Adrenal gland (tissue), 12 donors: ENCODE results near the gene MYH10. TPM values are rescaled to one million over a fixed set of nuclear protein-coding genes. Genes with fewer than 3 reads are reported as not detected.
A peak's percentile ranks its signal among the peaks of the same experiment; 100 is the strongest.

Source experiments
- DNase-seq, 7 donors: peaks; one replicate each; pipeline ENCODE4 v3.0.0-alpha.2; 2019 to 2020
- H3K27ac ChIP-seq, 5 donors: fragments of 200-600 bp; sonication (generic) in 4 of 5; 1 replicate in 3 of 5; 2 replicates in 2 of 5; pipeline versions ENCODE4 v1.5.1 to v1.8.0; 2016 to 2020; ENCODE audit warnings: mild to moderate bottlenecking in 1 of 5
- H3K27me3 ChIP-seq: fragments of 200-600 bp; 2 replicates; pipeline ENCODE4 v1.8.0; 2021
- H3K36me3 ChIP-seq, 2 donors: fragments of 200-600 bp; replicated peaks in 1 of 2; 1 replicate in 1 of 2; 2 replicates in 1 of 2; pipeline versions ENCODE4 v1.5.1 to v1.8.0; 2018 to 2022
- H3K4me1 ChIP-seq, 2 donors: fragments of 200-600 bp; replicated peaks in 1 of 2; 1 replicate in 1 of 2; 2 replicates in 1 of 2; pipeline versions ENCODE4 v1.5.1 to v1.8.0; 2018 to 2021
- H3K4me3 ChIP-seq, 4 donors: fragments of 200-600 bp; sonication (generic) in 3 of 4; one replicate each; pipeline ENCODE4 v1.5.1; 2016 to 2018
- H3K9me3 ChIP-seq, 3 donors: fragments of 200-600 bp; sonication (generic) in 1 of 3; replicated peaks in 1 of 3; 1 replicate in 2 of 3; 2 replicates in 1 of 3; pipeline versions ENCODE4 v1.5.1 to v1.8.0; 2016 to 2021
- POLR2A ChIP-seq, 2 donors: fragments of 450-650 bp; IDR thresholded peaks; one replicate each; pipeline ENCODE4 v1.6.1; 2017; ENCODE audit warnings: antibody characterized with exemption in 2 of 2, mild to moderate bottlenecking in 2 of 2, moderate library complexity in 1 of 2
- WGBS, 4 donors: extraction: QIAGEN DNeasy Blood & Tissue Kit in 2 of 4; methylation state at CpG; one replicate each; pipeline versions ENCODE4 v1.1.5 to v1.1.7; 2013 to 2017; 5-methylcytosine and 5-hydroxymethylcytosine counted together
- intact Hi-C, 2 donors: fragments of 100-400 bp; cut with DNase I; formaldehyde crosslinking; loops; one replicate each; pipeline versions ENCODE4 v1.14.1 to v1.15.0; 2022 to 2023
- polyA plus RNA-seq, 3 donors: library from polyadenylated mRNA; stranded (reverse); fragments of 200-250 nt in 2 of 3; fragments of 350-450 nt in 1 of 3; fragmentation: Illumina TruSeq in 1 of 3; extraction: RNeasy Lipid Tissue Mini Kit (QIAGEN cat#74804) in 1 of 3; gene quantifications; one replicate each; pipeline ENCODE4 v1.2.3, GENCODE V29; 2013 to 2014
- total RNA-seq, 9 donors: library from RNA; depleted of rRNA in 4 of 9; stranded (reverse); fragments of >200 nt in 4 of 9; fragments of 120-200 nt in 1 of 9; fragmentation: NEBNext Ultra II Directional in 1 of 9; extraction: Animal tissue kit (Norgen Biotek cat#: 25700) in 1 of 9; gene quantifications; one replicate each; pipeline versions ENCODE4 v1.1.0 to v1.2.4, GENCODE V29; 2013 to 2023
- TF ChIP-seq, protein P1 (sequence below), 6 experiments: fragments of 450-650 bp in 4 of 6; fragments of 200-600 bp in 2 of 6; sonication (generic) in 1 of 6; IDR thresholded peaks; 1 replicate in 5 of 6; 2 replicates in 1 of 6; pipeline versions ENCODE4 v1.5.1 to v1.8.0; 2016 to 2021; ENCODE audit warnings: antibody characterized with exemption in 6 of 6, mild to moderate bottlenecking in 2 of 6, moderate library complexity in 1 of 6
- donor health status: healthy with polysubstance abuse.
- donor health status: Bipolar disorder and iron deficiency.
- donor health status: DM: yes; HTN: yes; CAD: no.
- donor health status: DM: no; HTN: no; CAD: no.
- donor health status: DM: no; HTN: no; CAD: no.
- donor health status: DM: yes; HTN: yes; CAD: no.

MYH10 gene
- total and polyA plus RNA-seq, 12 donors, result 9.8 to 101 (median 41.0) TPM

DNA sequence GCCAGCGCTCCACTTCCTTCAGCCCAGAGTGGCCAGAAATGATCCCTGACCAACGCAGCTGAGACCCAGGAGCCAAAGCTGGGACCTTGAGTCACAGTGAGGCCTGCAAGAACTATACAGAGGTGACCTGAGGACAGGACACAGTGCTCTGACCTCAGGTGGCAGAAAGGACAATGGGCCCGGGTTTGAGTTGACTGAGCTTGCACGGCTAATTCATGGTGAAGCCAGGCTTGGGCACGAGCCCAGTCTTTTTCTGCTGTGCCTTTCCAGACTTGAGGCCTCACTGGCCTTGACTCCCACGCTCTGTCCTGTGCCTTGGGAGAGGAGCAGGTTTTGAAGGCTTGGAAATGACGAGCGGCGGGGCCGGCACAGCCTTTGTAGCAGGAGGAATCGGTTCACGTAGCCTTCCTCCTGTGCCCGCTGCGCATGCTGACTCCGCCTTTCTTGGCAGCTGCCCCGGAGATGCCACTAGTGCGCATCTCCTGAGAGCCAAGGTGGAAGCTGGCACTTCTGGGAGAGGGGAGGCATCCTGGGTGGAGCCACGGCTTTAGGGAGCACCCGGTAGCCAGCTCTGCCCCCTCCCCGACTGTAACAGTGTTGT, 160.0 kb downstream of the MYH10 start:
- Histone ChIP-seq H3K9me3 (no peaks in the 10 kb centered on the region), H3K36me3 (peaks cover 0 to 48% of the 10 kb centered on the region in 2 donors), H3K4me1 (peaks cover 6 to 19% of the 10 kb centered on the region in 2 donors), H3K27me3 (no peaks in the 10 kb centered on the region), H3K27ac (peak overlapping the region; percentile 56 to 86 (median 74)), H3K4me3 (no peak overlapping the region)
- DNase-seq, result peak; percentile 91 to 97 (median 96)
- TF ChIP-seq, protein P1, sequence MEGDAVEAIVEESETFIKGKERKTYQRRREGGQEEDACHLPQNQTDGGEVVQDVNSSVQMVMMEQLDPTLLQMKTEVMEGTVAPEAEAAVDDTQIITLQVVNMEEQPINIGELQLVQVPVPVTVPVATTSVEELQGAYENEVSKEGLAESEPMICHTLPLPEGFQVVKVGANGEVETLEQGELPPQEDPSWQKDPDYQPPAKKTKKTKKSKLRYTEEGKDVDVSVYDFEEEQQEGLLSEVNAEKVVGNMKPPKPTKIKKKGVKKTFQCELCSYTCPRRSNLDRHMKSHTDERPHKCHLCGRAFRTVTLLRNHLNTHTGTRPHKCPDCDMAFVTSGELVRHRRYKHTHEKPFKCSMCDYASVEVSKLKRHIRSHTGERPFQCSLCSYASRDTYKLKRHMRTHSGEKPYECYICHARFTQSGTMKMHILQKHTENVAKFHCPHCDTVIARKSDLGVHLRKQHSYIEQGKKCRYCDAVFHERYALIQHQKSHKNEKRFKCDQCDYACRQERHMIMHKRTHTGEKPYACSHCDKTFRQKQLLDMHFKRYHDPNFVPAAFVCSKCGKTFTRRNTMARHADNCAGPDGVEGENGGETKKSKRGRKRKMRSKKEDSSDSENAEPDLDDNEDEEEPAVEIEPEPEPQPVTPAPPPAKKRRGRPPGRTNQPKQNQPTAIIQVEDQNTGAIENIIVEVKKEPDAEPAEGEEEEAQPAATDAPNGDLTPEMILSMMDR (IDR thresholded peaks at IDR 0.05), result no peak
- peak in 1 of 2 donors; percentile 57 for TF ChIP-seq POLR2A (IDR thresholded peaks at IDR 0.05)
- intact Hi-C loops, result loop anchor here in 1 of 2 donors (10.0 kb wide), 1 partner anchor 274 kb away; the partner anchor contains the start of gene CCDC42
- 38 to 89% (median 46%) methylated on average over 3 to 20 of the region's 20 CpGs for WGBS, 4 donors

DNA sequence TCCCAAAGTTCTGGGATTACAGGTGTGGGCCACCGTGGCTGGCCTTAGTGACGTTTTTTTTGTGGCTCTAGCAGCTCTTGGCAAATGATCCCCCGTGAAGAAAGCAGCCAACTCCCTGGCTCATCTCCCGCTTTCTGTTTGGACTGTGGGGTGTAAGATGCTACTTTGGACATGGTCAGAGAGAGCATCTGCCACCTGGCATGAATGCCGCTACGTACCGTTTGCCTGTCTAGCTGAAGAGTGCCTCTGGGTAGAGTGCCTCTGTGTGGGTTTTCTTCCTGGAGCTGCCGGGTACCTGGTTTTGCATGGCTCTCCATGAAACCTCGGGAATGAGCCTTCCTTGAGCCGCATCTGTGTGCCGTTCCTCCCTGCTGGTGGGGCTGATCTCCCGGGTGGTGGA, 160.6 kb downstream of the MYH10 start:
- intact Hi-C loops, result loop anchor here in 1 of 2 donors (10.0 kb wide), 1 partner anchor 275 kb away; the partner anchor contains the start of gene CCDC42
- Histone ChIP-seq H3K27ac (peak overlapping the region; percentile 56 to 86 (median 74)), H3K9me3 (no peaks in the 10 kb centered on the region), H3K27me3 (no peaks in the 10 kb centered on the region), H3K4me3 (no peak overlapping the region), H3K36me3 (peaks cover 0 to 42% of the 10 kb centered on the region in 2 donors), H3K4me1 (peaks cover 9 to 25% of the 10 kb centered on the region in 2 donors)
- peak in 2 of 7 donors; percentile 38 to 56 for DNase-seq
- 57 to 80% (median 61%) methylated on average over 11 to 12 of the region's 12 CpGs for WGBS, 4 donors
- no peak for TF ChIP-seq POLR2A (IDR thresholded peaks at IDR 0.05)
- TF ChIP-seq, protein P1 (IDR thresholded peaks at IDR 0.05), result no peak

DNA sequence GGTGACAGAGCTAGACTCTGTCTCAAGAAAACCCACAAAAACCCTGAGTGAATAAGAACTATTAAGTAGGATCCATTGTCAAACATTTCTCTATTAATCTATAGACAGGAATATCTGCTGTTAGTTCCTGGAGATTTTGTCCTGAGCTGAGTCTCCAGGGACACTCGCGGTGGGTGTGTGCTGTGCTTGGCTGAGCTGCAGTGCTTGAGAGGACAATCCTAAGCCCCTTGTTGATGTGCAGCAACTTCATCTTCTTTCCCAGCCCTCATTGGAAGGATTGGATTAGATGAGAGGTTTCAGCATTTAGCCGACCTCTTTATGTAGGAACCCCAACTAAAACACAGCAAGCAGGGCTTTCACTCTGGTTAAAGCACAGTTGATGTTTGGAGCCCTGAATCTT, 161.5 kb downstream of the MYH10 start:
- intact Hi-C loops, result no loop called here
- Histone ChIP-seq H3K36me3 (peaks cover 0 to 33% of the 10 kb centered on the region in 2 donors), H3K27me3 (no peaks in the 10 kb centered on the region), H3K27ac (no peak overlapping the region), H3K4me1 (peaks cover 12 to 30% of the 10 kb centered on the region in 2 donors), H3K4me3 (no peak overlapping the region), H3K9me3 (no peaks in the 10 kb centered on the region)
- no peak for TF ChIP-seq POLR2A (IDR thresholded peaks at IDR 0.05)
- TF ChIP-seq, protein P1 (IDR thresholded peaks at IDR 0.05), result no peak
- peak in 1 of 7 donors; percentile 46 for DNase-seq
- WGBS, 4 donors, result 79 to 90% (median 87%) methylated on average over 3 of the region's 3 CpGs

DNA sequence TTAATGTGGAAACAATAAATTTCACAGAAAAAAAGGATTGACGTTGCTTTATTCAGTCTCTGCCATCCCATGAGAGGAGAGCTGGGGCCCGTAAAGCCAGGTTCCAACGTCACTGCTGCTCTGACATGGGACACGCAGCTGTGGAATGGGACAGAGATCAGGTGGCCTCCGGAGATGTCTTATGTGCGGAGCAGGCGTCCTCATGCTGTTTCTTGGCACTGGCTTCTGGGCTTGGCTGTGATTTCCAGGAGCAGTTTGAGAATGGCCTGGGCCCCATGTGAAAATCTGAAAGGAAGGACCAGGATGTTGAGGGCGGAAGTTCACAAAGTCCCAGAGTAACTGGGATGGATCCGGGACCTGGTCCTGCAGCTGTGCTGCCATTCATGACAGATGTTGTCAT, 162.4 kb downstream of the MYH10 start:
- TF ChIP-seq, protein P1 (IDR thresholded peaks at IDR 0.05), result no peak
- no peak for TF ChIP-seq POLR2A (IDR thresholded peaks at IDR 0.05)
- H3K27ac ChIP-seq, result no peak overlapping the region
- intact Hi-C loops, result no loop called here
- H3K36me3 ChIP-seq, result peaks cover 0 to 36% of the 10 kb centered on the region in 2 donors
- no peak overlapping the region for H3K4me3 ChIP-seq
- peak in 1 of 7 donors; percentile 49 for DNase-seq
- no peaks in the 10 kb centered on the region for H3K9me3 ChIP-seq
- 88 to 93% (median 90%) methylated on average over 9 of the region's 9 CpGs for WGBS, 4 donors
- peaks cover 12 to 30% of the 10 kb centered on the region in 2 donors for H3K4me1 ChIP-seq
- H3K27me3 ChIP-seq, result no peaks in the 10 kb centered on the region
